C1 segment of cervical spinal cord (tissue), 14 donors: ENCODE results near the gene CLTC.
"Not testable (repeated sequence)": the region's sequence is repeated elsewhere in the genome, so short reads cannot be mapped to it uniquely, and the experiment has no call there.

Experiments used
- DNase-seq, 14 donors: peaks; one replicate each; lab custom pipeline; 2025; lab: John Stamatoyannopoulos, UW

Gene CLTC

GRCh38 chr17:59619298-59620063 lies at the start of gene CLTC:
TSS of gene CLTC (plus strand) at chr17:59619895. CDS start at chr17:59620132, 237 bp downstream.
- peak; percentile 91 to 99 (median 97) for DNase-seq

- no peak for DNase-seq
These were observed 47.3 kb upstream of the CLTC start for GRCh38 chr17:59572301-59572924.

- not testable (repeated sequence) for DNase-seq
These were observed 35.5 kb upstream of the CLTC start for GRCh38 chr17:59584168-59584567.

- no peak for DNase-seq
These were observed 19.5 kb upstream of the CLTC start for GRCh38 chr17:59600169-59600568.

GRCh38 chr17:59601130-59601529 lies 18.6 kb upstream of the CLTC start:
- DNase-seq: no peak

- DNase-seq: no peak
These were observed 12.6 kb upstream of the CLTC start for GRCh38 chr17:59607061-59607460.

- DNase-seq: no peak
These were observed 11.8 kb upstream of the CLTC start for GRCh38 chr17:59607817-59608403.

GRCh38 chr17:59611503-59611902 lies 8.2 kb upstream of the CLTC start:
- DNase-seq: no peak

GRCh38 chr17:59616253-59616920 lies 3.3 kb upstream of the CLTC start:
- DNase-seq: no peak

- DNase-seq: no peak
These were observed 2.5 kb upstream of the CLTC start for GRCh38 chr17:59617156-59617732.

GRCh38 chr17:59619035-59619297 lies 729 bp upstream of the CLTC start:
- DNase-seq: no peak

- DNase-seq: peak in 2 of 14 donors; percentile 48 to 64
These were observed 317 bp downstream of the CLTC start for GRCh38 chr17:59620064-59620359.

- peak in 10 of 14 donors; percentile 11 to 46 (median 22) for DNase-seq
These were observed 994 bp downstream of the CLTC start for GRCh38 chr17:59620518-59621259.

- DNase-seq: no peak
These were observed 2.1 kb downstream of the CLTC start for GRCh38 chr17:59621771-59622170.

GRCh38 chr17:59623151-59623550 lies 3.5 kb downstream of the CLTC start:
- DNase-seq: no peak

GRCh38 chr17:59626756-59627155 lies 7.1 kb downstream of the CLTC start:
- no peak for DNase-seq

GRCh38 chr17:59627274-59627673 lies 7.6 kb downstream of the CLTC start:
- DNase-seq: no peak

- DNase-seq: no peak
These were observed 8.1 kb downstream of the CLTC start for GRCh38 chr17:59627770-59628171.

GRCh38 chr17:59629174-59629573 lies 9.5 kb downstream of the CLTC start:
- DNase-seq: no peak

GRCh38 chr17:59631276-59631675 lies 11.6 kb downstream of the CLTC start:
- DNase-seq: no peak

- DNase-seq: no peak
These were observed 12.7 kb downstream of the CLTC start for GRCh38 chr17:59632398-59632797.
